Suprapubic skin (tissue), 4 donors: ENCODE data around the gene CRYBB3. TPM values are rescaled to one million over a fixed set of nuclear protein-coding genes. Genes with fewer than 3 reads are reported as not detected.

ENCODE experiments used
- DNase-seq, 2 donors: peaks; one replicate each; pipeline ENCODE4 v3.0.0-alpha.2; 2019; ENCODE audit warnings: low spot score in 2 of 2
- H3K27ac ChIP-seq: fragments of 200-600 bp; sonication (generic); one replicate; pipeline ENCODE4 v1.5.1; 2019
- H3K27me3 ChIP-seq: fragments of 200-600 bp; sonication (generic); one replicate; pipeline ENCODE4 v1.5.1; 2019
- H3K36me3 ChIP-seq: fragments of 200-600 bp; sonication (generic); one replicate; pipeline ENCODE4 v1.5.1; 2019
- H3K4me1 ChIP-seq: fragments of 200-600 bp; sonication (generic); one replicate; pipeline ENCODE4 v1.5.1; 2019
- H3K4me3 ChIP-seq: fragments of 200-600 bp; sonication (generic); one replicate; pipeline ENCODE4 v1.5.1; 2019; ENCODE audit warnings: mild to moderate bottlenecking
- H3K9me3 ChIP-seq: fragments of 200-600 bp; sonication (generic); one replicate; pipeline ENCODE4 v1.5.1; 2019
- CTCF ChIP-seq, 2 donors: fragments of 200-600 bp in 1 of 2; fragments of 450-650 bp in 1 of 2; sonication (generic) in 1 of 2; IDR thresholded peaks; one replicate each; pipeline ENCODE4 v1.5.1; 2016 to 2019; ENCODE audit warnings: antibody characterized with exemption in 2 of 2, mild to moderate bottlenecking in 1 of 2, moderate library complexity in 1 of 2
- EP300 ChIP-seq: sonication (generic); formaldehyde crosslinking; IDR thresholded peaks from one replicate; pipeline ENCODE4 v1.6.1; 2017; ENCODE audit warnings: antibody characterized with exemption
- POLR2A ChIP-seq, 2 donors: fragments of 450-650 bp; IDR thresholded peaks; one replicate each; pipeline ENCODE4 v1.6.1; 2017; ENCODE audit warnings: antibody characterized with exemption in 2 of 2, mild to moderate bottlenecking in 2 of 2, moderate library complexity in 2 of 2
- POLR2AphosphoS5 ChIP-seq, 3 donors: sonication (generic); formaldehyde crosslinking; IDR thresholded peaks; one replicate each; pipeline ENCODE4 v1.6.1; 2017; ENCODE audit warnings: antibody characterized with exemption in 3 of 3
- whole genome bisulfite sequencing: methylation state at CpG from one replicate; pipeline ENCODE4 v1.1.5; 2018; 5-methylcytosine and 5-hydroxymethylcytosine counted together
- total RNA-seq, 4 donors: library from RNA; depleted of rRNA; stranded (reverse); fragments of >200 nt; gene quantifications; one replicate each; pipeline ENCODE4 v1.1.0, GENCODE V29; 2016

CRYBB3 gene
- total RNA-seq, 4 donors from 2014 or later: not detected

GRCh38 chr22:25207553-25208157 is 8.0 kb downstream of the CRYBB3 start:
- H3K27ac ChIP-seq: no peak overlapping the region
- 74% methylated on average over 1 of the region's 2 CpGs for WGBS
- DNase-seq: no peak

GRCh38 chr22:25208328-25208727 is 8.7 kb downstream of the CRYBB3 start:
- no peak overlapping the region for H3K27ac ChIP-seq
- no peaks in the 10 kb centered on the region for H3K36me3 ChIP-seq
- no peaks in the 10 kb centered on the region for H3K27me3 ChIP-seq
- H3K4me1 ChIP-seq: no peaks in the 10 kb centered on the region
- no peak overlapping the region for H3K4me3 ChIP-seq
- H3K9me3 ChIP-seq: no peaks in the 10 kb centered on the region
- DNase-seq: no peak
- WGBS: 87% methylated on average over 2 of the region's 2 CpGs
- TF ChIP-seq POLR2A (IDR thresholded peaks at IDR 0.05): no peak
- no peak for TF ChIP-seq CTCF (IDR thresholded peaks at IDR 0.05)
- TF ChIP-seq POLR2AphosphoS5 (IDR thresholded peaks at IDR 0.05): no peak
- TF ChIP-seq EP300: no peak

More at GRCh38 chr22:25207553-25208157, 8.0 kb downstream of the CRYBB3 start:
- Histone ChIP-seq H3K9me3 (no peaks in the 10 kb centered on the region), H3K27me3 (no peaks in the 10 kb centered on the region), H3K4me3 (no peak overlapping the region), H3K4me1 (no peaks in the 10 kb centered on the region), H3K36me3 (no peaks in the 10 kb centered on the region)
- TF ChIP-seq EP300 (no peak), POLR2A (IDR thresholded peaks at IDR 0.05) (no peak), CTCF (IDR thresholded peaks at IDR 0.05) (no peak), POLR2AphosphoS5 (IDR thresholded peaks at IDR 0.05) (no peak)

- no peaks in the 10 kb centered on the region for H3K4me1 ChIP-seq
- no peaks in the 10 kb centered on the region for H3K27me3 ChIP-seq
- H3K9me3 ChIP-seq: no peaks in the 10 kb centered on the region
- TF ChIP-seq CTCF (IDR thresholded peaks at IDR 0.05) (no peak), POLR2A (IDR thresholded peaks at IDR 0.05) (no peak), POLR2AphosphoS5 (IDR thresholded peaks at IDR 0.05) (no peak), EP300 (no peak)
- no peaks in the 10 kb centered on the region for H3K36me3 ChIP-seq
- 79% methylated on average over 17 of the region's 17 CpGs for WGBS
- H3K27ac ChIP-seq: no peak overlapping the region
- no peak overlapping the region for H3K4me3 ChIP-seq
- DNase-seq: no peak
Measured at GRCh38 chr22:25208743-25209505, 9.3 kb downstream of the CRYBB3 start.

- no peaks in the 10 kb centered on the region for H3K36me3 ChIP-seq
- H3K4me1 ChIP-seq: no peaks in the 10 kb centered on the region
- no peaks in the 10 kb centered on the region for H3K9me3 ChIP-seq
- no peak for DNase-seq
- no peak overlapping the region for H3K4me3 ChIP-seq
- no peak overlapping the region for H3K27ac ChIP-seq
- no peaks in the 10 kb centered on the region for H3K27me3 ChIP-seq
- TF ChIP-seq POLR2AphosphoS5 (IDR thresholded peaks at IDR 0.05): no peak
- no peak for TF ChIP-seq EP300
- TF ChIP-seq POLR2A (IDR thresholded peaks at IDR 0.05): no peak
- TF ChIP-seq CTCF (IDR thresholded peaks at IDR 0.05): no peak
- 100% methylated on average over 2 of the region's 3 CpGs for WGBS
Measured at GRCh38 chr22:25210793-25211192, 11.1 kb downstream of the CRYBB3 start.

GRCh38 chr22:25212337-25212736 is 12.7 kb downstream of the CRYBB3 start:
- no peaks in the 10 kb centered on the region for H3K36me3 ChIP-seq
- no peak for DNase-seq
- 38% methylated on average over 3 of the region's 3 CpGs for WGBS
- H3K27me3 ChIP-seq: no peaks in the 10 kb centered on the region
- H3K4me3 ChIP-seq: no peak overlapping the region
- H3K27ac ChIP-seq: no peak overlapping the region
- no peak for TF ChIP-seq POLR2AphosphoS5 (IDR thresholded peaks at IDR 0.05)
- no peak for TF ChIP-seq POLR2A (IDR thresholded peaks at IDR 0.05)
- no peak for TF ChIP-seq EP300
- no peaks in the 10 kb centered on the region for H3K4me1 ChIP-seq
- H3K9me3 ChIP-seq: no peaks in the 10 kb centered on the region
